Measurements from ENCODE around the gene CCNL2. TPM values are rescaled to one million over a fixed set of nuclear protein-coding genes. Genes with fewer than 3 reads are reported as not detected.

Gene CCNL2
- total RNA-seq, 8 experiments from 2014 or later, result 99.6 to 392 (median 163) TPM

- 85 to 100% (median 93%) methylated on average over 1 to 3 of the region's 3 CpGs for WGBS, 10 experiments
- in situ Hi-C loops (cut with MboI; ENCODE audit: low pct_unique_long_range_greater_than_20kb in 2 of 9, low sequenced_read_pairs in 9 of 9, unreplicated experiment in 9 of 9), result no loop called here
- no peak overlapping the region for H3K27ac ChIP-seq
- no peak overlapping the region for H3K4me3 ChIP-seq
- no peak for ATAC-seq (replicated peaks in 6 of 8)
- peaks cover 7% of the 10 kb centered on the region in 2 donors for H3K4me1 ChIP-seq (replicated peaks in 1 of 2)
Observed at GRCh38 chr1:1366699-1367066, 32.5 kb downstream of the CCNL2 start.

- no peak overlapping the region for H3K4me3 ChIP-seq
- H3K4me1 ChIP-seq (replicated peaks in 1 of 2), result peaks cover 7% of the 10 kb centered on the region in 2 donors
- WGBS, 10 experiments, result 52 to 78% (median 76%) methylated on average over 6 to 10 of the region's 10 CpGs
- no peak for ATAC-seq (replicated peaks in 6 of 8)
- no peak overlapping the region for H3K27ac ChIP-seq
- in situ Hi-C loops (cut with MboI; ENCODE audit: low pct_unique_long_range_greater_than_20kb in 2 of 9, low sequenced_read_pairs in 9 of 9, unreplicated experiment in 9 of 9), result no loop called here
Observed at GRCh38 chr1:1365875-1366698, 33.0 kb downstream of the CCNL2 start.

DNA sequence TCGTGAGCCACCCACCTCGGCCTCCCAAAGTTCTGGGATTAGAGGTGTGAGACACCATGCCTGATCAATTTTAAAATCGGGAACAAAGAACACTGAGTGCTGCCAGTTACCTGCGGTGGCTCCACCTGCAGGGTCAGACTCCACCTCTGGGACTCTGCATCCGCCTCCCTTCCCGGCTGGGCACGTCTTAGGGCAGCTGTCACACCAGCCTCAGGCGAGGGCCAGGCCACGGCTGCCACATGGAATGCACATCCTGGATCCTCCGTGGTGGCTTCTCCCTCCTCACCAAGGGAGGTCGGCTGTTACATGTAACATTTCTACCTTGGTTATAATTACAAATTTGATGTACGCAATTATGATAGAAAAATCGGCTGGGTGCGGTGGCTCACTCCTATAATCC, 34.9 kb downstream of the CCNL2 start:
- Histone ChIP-seq H3K4me1 (replicated peaks in 1 of 2) (peaks cover 23% of the 10 kb centered on the region in 2 donors), H3K4me3 (no peak overlapping the region), H3K27ac (no peak overlapping the region)
- 65 to 98% (median 87%) methylated on average over 2 to 14 of the region's 14 CpGs; no CpG with 5 or more reads in 4 of the 10 experiments for WGBS, 10 experiments
- no peak for ATAC-seq (replicated peaks in 6 of 8)
- in situ Hi-C loops (cut with MboI; ENCODE audit: low pct_unique_long_range_greater_than_20kb in 2 of 9, low sequenced_read_pairs in 9 of 9, unreplicated experiment in 9 of 9), result no loop called here

GRCh38 chr1:1361982-1362423, 37.1 kb downstream of the CCNL2 start:
- Histone ChIP-seq H3K4me1 (replicated peaks in 1 of 2) (peaks cover 43 to 46% of the 10 kb centered on the region in 2 donors), H3K4me3 (no peak overlapping the region), H3K27ac (no peak overlapping the region)
- 0 to 40% (median 30%) methylated on average over 1 to 12 of the region's 13 CpGs; no CpG with 5 or more reads in 4 of the 10 experiments for WGBS, 10 experiments
- ATAC-seq (replicated peaks in 6 of 8), result peak in 5 of 8 experiments; percentile 2 to 49 (median 10)
- in situ Hi-C loops (cut with MboI; ENCODE audit: low pct_unique_long_range_greater_than_20kb in 2 of 9, low sequenced_read_pairs in 9 of 9, unreplicated experiment in 9 of 9), result no loop called here

DNA sequence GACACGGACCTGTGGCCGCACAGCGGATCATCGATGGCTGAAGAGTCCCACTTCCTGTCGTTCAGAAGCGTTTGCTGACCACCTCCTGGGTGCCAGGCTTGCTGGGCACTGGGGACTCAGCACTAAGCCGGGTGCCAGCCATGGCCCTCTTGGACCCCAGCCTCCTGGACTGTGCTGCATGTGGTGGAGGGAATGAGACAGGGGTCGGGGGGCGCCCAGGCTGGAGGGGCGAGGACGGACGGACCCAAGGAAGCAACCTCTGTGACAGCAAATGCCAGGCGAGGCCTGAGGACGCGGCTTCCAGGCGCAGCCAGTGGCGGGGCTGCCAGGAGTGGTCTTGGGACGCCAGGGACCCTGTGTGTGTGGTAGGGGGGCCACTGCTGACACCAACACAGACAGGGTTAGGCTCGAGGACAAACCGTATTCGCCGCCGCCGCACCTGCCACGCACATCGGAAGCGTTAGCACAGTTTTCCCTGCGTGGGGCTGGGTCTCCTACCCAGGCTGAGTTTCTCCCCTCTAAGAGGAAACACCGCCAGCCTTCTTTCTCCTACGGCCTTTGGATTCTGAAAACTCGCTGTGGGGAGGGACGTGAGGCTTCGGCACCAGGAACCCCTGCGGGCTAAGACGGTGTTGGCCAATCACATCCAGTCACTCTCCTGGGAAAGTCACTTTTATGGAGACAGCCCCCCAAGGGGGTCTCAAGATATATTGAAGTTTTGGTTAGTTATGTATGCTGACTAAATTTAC, 37.7 kb downstream of the CCNL2 start:
- Histone ChIP-seq H3K4me1 (replicated peaks in 1 of 2) (peaks cover 49 to 50% of the 10 kb centered on the region in 2 donors), H3K4me3 (no peak overlapping the region), H3K27ac (no peak overlapping the region)
- ATAC-seq (replicated peaks in 6 of 8), result no peak
- 0 to 92% (median 68%) methylated on average over 1 to 17 of the region's 35 CpGs; no CpG with 5 or more reads in 3 of the 10 experiments for WGBS, 10 experiments
- in situ Hi-C loops (cut with MboI; ENCODE audit: low pct_unique_long_range_greater_than_20kb in 2 of 9, low sequenced_read_pairs in 9 of 9, unreplicated experiment in 9 of 9), result no loop called here

GRCh38 chr1:1360506-1361169, 38.5 kb downstream of the CCNL2 start:
- WGBS, 10 experiments, result 10 to 100% (median 76%) methylated on average over 2 to 18 of the region's 20 CpGs; no CpG with 5 or more reads in 3 of the 10 experiments
- Histone ChIP-seq H3K27ac (peak overlapping the region; percentile 13 to 76), H3K4me3 (no peak overlapping the region), H3K4me1 (replicated peaks in 1 of 2) (peaks cover 49 to 50% of the 10 kb centered on the region in 2 donors)
- in situ Hi-C loops (cut with MboI; ENCODE audit: low pct_unique_long_range_greater_than_20kb in 2 of 9, low sequenced_read_pairs in 9 of 9, unreplicated experiment in 9 of 9), result no loop called here
- peak in 4 of 8 experiments; percentile 9 to 17 (median 14) for ATAC-seq (replicated peaks in 6 of 8)

DNA sequence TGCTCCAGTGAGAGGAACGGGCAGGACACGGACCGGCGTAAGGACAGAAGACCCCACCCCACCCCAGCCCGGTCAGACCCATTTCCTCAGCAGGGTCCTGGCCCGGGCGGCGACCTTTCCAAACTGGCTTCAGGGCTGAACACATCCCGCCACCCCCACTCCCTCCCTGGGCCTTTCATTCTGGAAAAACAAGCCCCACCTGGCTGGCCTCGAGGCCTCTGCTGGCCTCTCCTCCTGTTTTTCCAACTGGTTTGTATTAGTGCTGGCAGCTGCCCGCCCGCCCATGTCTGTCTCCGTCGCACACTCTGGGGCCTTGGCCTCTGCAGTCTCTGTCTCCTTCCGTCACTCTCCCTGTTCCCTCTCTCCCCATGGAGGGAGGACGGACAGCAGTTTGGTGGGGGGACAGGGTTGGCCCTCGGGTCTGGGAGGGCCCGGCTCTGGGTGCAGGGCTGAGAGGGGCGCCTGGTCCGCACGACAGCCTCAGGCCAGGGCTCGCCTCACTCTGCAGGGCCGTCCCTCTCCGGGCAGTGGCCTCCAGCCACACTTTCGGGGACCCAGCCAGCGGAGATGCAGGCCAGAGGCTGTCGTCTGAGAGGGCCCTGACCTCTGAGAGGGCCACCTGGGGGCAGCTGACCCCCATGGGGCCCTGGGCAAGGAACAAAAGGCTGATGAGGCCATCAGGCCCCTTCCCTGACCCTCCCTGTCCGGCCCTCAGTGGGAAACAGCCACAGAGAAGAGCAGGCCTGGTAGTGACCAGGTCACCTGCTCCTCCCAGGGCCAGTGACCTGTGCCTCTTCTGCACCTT, 39.3 kb downstream of the CCNL2 start:
- Histone ChIP-seq H3K27ac (peak overlapping the region; percentile 1 to 76), H3K4me1 (replicated peaks in 1 of 2) (peaks cover 49 to 55% of the 10 kb centered on the region in 2 donors), H3K4me3 (no peak overlapping the region)
- in situ Hi-C loops (cut with MboI; ENCODE audit: low pct_unique_long_range_greater_than_20kb in 2 of 9, low sequenced_read_pairs in 9 of 9, unreplicated experiment in 9 of 9), result no loop called here
- 0 to 96% (median 47%) methylated on average over 3 to 5 of the region's 28 CpGs; no CpG with 5 or more reads in 5 of the 10 experiments for WGBS, 10 experiments
- ATAC-seq (replicated peaks in 6 of 8), result peak in 5 of 8 experiments; percentile 4 to 50 (median 8)

DNA sequence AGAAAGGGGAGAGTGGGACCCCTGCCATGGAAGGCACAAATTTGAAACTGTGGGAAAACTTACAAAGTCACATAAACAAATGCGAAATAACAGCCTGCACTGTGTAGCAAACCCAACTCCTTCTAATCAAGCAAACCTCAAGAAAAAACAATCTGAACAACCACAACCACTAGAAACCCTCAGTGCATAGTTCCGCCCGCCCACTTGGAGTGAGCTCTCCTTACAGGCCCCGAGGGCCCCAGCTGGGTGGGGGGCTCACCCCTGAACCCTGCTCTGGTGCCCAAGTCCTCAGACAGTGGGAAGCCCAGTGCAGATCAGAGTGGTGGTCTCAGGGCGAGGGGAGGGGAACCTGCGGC, 39.8 kb downstream of the CCNL2 start:
- 70 to 100% (median 78%) methylated on average over 1 to 4 of the region's 6 CpGs; no CpG with 5 or more reads in 6 of the 10 experiments for WGBS, 10 experiments
- ATAC-seq (replicated peaks in 6 of 8), result peak in 3 of 8 experiments; percentile 6 to 20 (median 9)
- H3K27ac ChIP-seq, result peak overlapping the region in 1 of 2 donors; percentile 76
- in situ Hi-C loops (cut with MboI; ENCODE audit: low pct_unique_long_range_greater_than_20kb in 2 of 9, low sequenced_read_pairs in 9 of 9, unreplicated experiment in 9 of 9), result no loop called here
- no peak overlapping the region for H3K4me3 ChIP-seq
- H3K4me1 ChIP-seq (replicated peaks in 1 of 2), result peaks cover 49 to 57% of the 10 kb centered on the region in 2 donors

- ATAC-seq (replicated peaks in 6 of 8), result peak; percentile 38 to 77 (median 62)
- peak within 1 kb of the TSS in 4 of 5 donors; percentile 14 to 28 (median 18) for H3K4me3 ChIP-seq
- peak within 1 kb of the TSS; percentile 26 to 76 for H3K27ac ChIP-seq
- H3K4me1 ChIP-seq (replicated peaks in 1 of 2), result peaks cover 49 to 63% of the 10 kb centered on the region in 2 donors
- in situ Hi-C loops (cut with MboI; ENCODE audit: low pct_unique_long_range_greater_than_20kb in 2 of 9, low sequenced_read_pairs in 9 of 9, unreplicated experiment in 9 of 9), result no loop called here
- 48 to 94% (median 85%) methylated on average over 2 to 7 of the region's 29 CpGs; no CpG with 5 or more reads in 7 of the 10 experiments for WGBS, 10 experiments
Observed at GRCh38 chr1:1358433-1359271, 40.5 kb downstream of the CCNL2 start, which contains the start of gene MXRA8. MXRA8 (minus strand) TSS chr1:1358555; CDS start chr1:1358504, 51 bp downstream.

- Histone ChIP-seq H3K4me3 (peak overlapping the region in 4 of 5 donors; percentile 14 to 28 (median 18)), H3K27ac (peak overlapping the region; percentile 26 to 31), H3K4me1 (replicated peaks in 1 of 2) (peaks cover 49 to 69% of the 10 kb centered on the region in 2 donors)
- WGBS, 10 experiments, result 0 to 60% (median 20%) methylated on average over 1 of the region's 18 CpGs; no CpG with 5 or more reads in 7 of the 10 experiments
- peak; percentile 1 to 24 (median 18) for ATAC-seq (replicated peaks in 6 of 8)
- in situ Hi-C loops (cut with MboI; ENCODE audit: low pct_unique_long_range_greater_than_20kb in 2 of 9, low sequenced_read_pairs in 9 of 9, unreplicated experiment in 9 of 9), result no loop called here
Observed at GRCh38 chr1:1357871-1358432, 41.2 kb downstream of the CCNL2 start.

DNA sequence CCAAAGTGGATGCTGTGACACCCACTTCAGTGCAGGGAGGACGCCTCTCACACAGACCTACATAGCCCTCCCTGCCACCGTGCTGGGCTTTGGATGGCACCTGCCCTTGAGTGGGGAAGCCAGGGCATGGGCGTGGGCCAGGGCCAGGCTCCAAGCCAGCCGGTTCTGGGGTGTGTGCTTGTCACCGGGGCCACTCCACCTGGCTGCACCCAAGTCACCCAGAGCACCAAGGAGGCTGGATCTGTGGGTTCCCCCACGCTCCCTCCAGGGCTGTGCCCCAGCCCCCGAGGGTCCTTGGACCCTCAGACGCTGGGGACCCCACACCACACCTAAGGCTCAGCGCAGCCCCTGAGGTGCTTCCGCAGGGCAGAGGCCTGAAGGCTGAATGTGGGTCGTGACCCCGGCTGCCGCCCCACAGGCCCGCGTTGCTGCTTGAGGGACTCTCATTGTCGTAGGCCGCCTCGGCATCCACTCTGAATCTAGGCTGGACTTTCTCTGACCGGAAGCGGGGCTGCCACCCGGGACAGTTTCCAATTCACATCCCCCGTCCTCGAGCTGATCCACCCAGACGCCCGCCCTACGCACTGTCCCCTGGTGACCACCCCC, 42.2 kb downstream of the CCNL2 start:
- H3K4me3 ChIP-seq, result no peak overlapping the region

More for the DNA sequence above, 42.2 kb downstream of the CCNL2 start:
- 5 to 85% methylated on average over 4 to 8 of the region's 26 CpGs; no CpG with 5 or more reads in 8 of the 10 experiments for WGBS, 10 experiments
- ATAC-seq (replicated peaks in 6 of 8), result no peak
- no peak overlapping the region for H3K27ac ChIP-seq
- peaks cover 50 to 73% of the 10 kb centered on the region in 2 donors for H3K4me1 ChIP-seq (replicated peaks in 1 of 2)
- in situ Hi-C loops (cut with MboI; ENCODE audit: low pct_unique_long_range_greater_than_20kb in 2 of 9, low sequenced_read_pairs in 9 of 9, unreplicated experiment in 9 of 9), result no loop called here

Data from motor neuron (in vitro differentiated cells).